Astrocyte (in vitro differentiated cells and primary cell): ENCODE data around the gene SOX4.

ENCODE experiments used
- EZH2 ChIP-seq: IDR thresholded peaks from 2 replicates; pipeline ENCODE4 v1.6.1; 2012; ENCODE audit warnings: mild to moderate bottlenecking, low read length, inconsistent platforms; ENCODE audit not compliant: insufficient read depth
- TF ChIP-seq, protein P1 (sequence below): IDR thresholded peaks from 2 replicates; pipeline ENCODE4 v1.5.1; 2011; ENCODE audit warnings: low read depth, mild to moderate bottlenecking, inconsistent platforms, low read length, moderate library complexity; ENCODE audit not compliant: insufficient read depth

DNA sequence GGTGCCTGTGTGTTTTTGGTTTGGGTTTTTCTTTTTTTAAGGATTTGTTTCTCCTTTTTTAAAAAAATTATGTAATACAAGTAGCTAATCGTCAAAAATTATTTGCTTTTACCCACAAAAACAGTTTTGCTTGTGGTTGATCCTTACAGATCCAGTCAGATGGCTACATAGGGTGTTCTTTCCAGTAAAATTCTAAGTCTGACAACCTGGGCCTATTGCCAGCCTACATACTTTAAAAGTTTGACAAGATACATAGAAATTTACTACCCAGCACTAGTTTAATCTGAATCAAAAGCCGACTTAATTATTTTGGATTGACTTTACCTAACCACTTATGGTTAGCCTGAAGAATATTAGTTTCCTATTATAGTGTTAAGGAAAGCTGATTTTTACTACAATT, 2.1 kb upstream of the SOX4 start:
- TF ChIP-seq, protein P1, sequence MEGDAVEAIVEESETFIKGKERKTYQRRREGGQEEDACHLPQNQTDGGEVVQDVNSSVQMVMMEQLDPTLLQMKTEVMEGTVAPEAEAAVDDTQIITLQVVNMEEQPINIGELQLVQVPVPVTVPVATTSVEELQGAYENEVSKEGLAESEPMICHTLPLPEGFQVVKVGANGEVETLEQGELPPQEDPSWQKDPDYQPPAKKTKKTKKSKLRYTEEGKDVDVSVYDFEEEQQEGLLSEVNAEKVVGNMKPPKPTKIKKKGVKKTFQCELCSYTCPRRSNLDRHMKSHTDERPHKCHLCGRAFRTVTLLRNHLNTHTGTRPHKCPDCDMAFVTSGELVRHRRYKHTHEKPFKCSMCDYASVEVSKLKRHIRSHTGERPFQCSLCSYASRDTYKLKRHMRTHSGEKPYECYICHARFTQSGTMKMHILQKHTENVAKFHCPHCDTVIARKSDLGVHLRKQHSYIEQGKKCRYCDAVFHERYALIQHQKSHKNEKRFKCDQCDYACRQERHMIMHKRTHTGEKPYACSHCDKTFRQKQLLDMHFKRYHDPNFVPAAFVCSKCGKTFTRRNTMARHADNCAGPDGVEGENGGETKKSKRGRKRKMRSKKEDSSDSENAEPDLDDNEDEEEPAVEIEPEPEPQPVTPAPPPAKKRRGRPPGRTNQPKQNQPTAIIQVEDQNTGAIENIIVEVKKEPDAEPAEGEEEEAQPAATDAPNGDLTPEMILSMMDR: no peak
- TF ChIP-seq EZH2: no peak
